OCI-LY3 (cell line): Measurements from ENCODE around the gene PRMT1.

Experiments
- CTCF ChIP-seq: fragments of 200-600, 300-600 bp; sonication (generic); IDR thresholded peaks from 2 replicates; pipeline ENCODE4 v1.5.1; 2014; ENCODE audit warnings: antibody characterized with exemption, low read length, low read depth
- EZH2phosphoT487 ChIP-seq: fragments of 200-600 bp; shearing (Covaris generic); IDR thresholded peaks from 2 replicates; pipeline ENCODE4 v1.6.1; 2018; ENCODE audit warnings: antibody characterized with exemption, mixed run types, low read depth

GRCh38 chr19:49687566-49688316, 10.7 kb downstream of the PRMT1 start:
- no peak for TF ChIP-seq CTCF
- TF ChIP-seq EZH2phosphoT487 = no peak
